Neural progenitor cell (in vitro differentiated cells): ENCODE data around the gene ANTXR1. TPM values are rescaled to one million over a fixed set of nuclear protein-coding genes. Genes with fewer than 3 reads are reported as not detected.

Experiments used
- DNase-seq: peaks from one replicate; pipeline ENCODE4 v3.0.0-alpha.2; 2016; ENCODE audit warnings: low spot score
- H2AFZ ChIP-seq: fragments of 200-600 bp; sonication (generic); replicated peaks from 2 replicates; pipeline ENCODE4 v1.6.1; 2016; ENCODE audit warnings: antibody characterized with exemption
- H3F3A ChIP-seq: fragments of 200-600 bp; sonication (generic); 2 replicates; pipeline ENCODE4 v1.6.1; 2016; ENCODE audit warnings: antibody characterized with exemption, low read depth
- H3K27ac ChIP-seq: fragments of 200-600 bp; sonication (generic); 2 replicates; pipeline ENCODE4 v1.5.1; 2016; ENCODE audit warnings: mild to moderate bottlenecking
- H3K27me3 ChIP-seq: fragments of 200-600 bp; sonication (generic); 2 replicates; pipeline ENCODE4 v1.6.1; 2016; ENCODE audit warnings: mild to moderate bottlenecking, moderate library complexity
- H3K36me3 ChIP-seq: fragments of 200-600 bp; sonication (generic); 2 replicates; pipeline ENCODE4 v1.5.1; 2016
- H3K4me1 ChIP-seq: fragments of 200-600 bp; sonication (generic); 2 replicates; pipeline ENCODE4 v1.6.1; 2016; ENCODE audit warnings: mixed run types
- H3K4me2 ChIP-seq: fragments of 200-600 bp; sonication (generic); 2 replicates; pipeline ENCODE4 v1.6.1; 2016
- H3K4me3 ChIP-seq: fragments of 200-600 bp; sonication (generic); 2 replicates; pipeline ENCODE4 v1.5.1; 2016
- H3K79me2 ChIP-seq: fragments of 200-600 bp; sonication (generic); 2 replicates; pipeline ENCODE4 v1.6.1; 2016; ENCODE audit warnings: low read depth
- H3K9ac ChIP-seq: fragments of 200-600 bp; sonication (generic); 2 replicates; pipeline ENCODE4 v1.6.1; 2016
- H3K9me3 ChIP-seq: fragments of 200-600 bp; sonication (generic); 2 replicates; pipeline ENCODE4 v1.5.1; 2016; ENCODE audit warnings: low read depth
- H4K20me1 ChIP-seq: fragments of 200-600 bp; sonication (generic); 2 replicates; pipeline ENCODE4 v1.6.1; 2016; ENCODE audit warnings: low read depth
- H3K27ac Mint-ChIP-seq: 3 replicates; pipeline ENCODE4 v1.8.0; 2021; ENCODE audit warnings: mixed read lengths
- H3K27me3 Mint-ChIP-seq: 2 replicates; pipeline ENCODE4 v1.8.0; 2022; ENCODE audit warnings: low read depth, mild to moderate bottlenecking, inconsistent platforms, moderate library complexity, mixed read lengths; ENCODE audit not compliant: insufficient read depth
- H3K36me3 Mint-ChIP-seq: 3 replicates; pipeline ENCODE4 v1.8.0; 2021; ENCODE audit warnings: mixed read lengths
- H3K4me1 Mint-ChIP-seq: 3 replicates; pipeline ENCODE4 v1.8.0; 2021; ENCODE audit warnings: mixed read lengths
- H3K4me3 Mint-ChIP-seq: 3 replicates; pipeline ENCODE4 v1.8.0; 2021; ENCODE audit warnings: mild to moderate bottlenecking, moderate library complexity, mixed read lengths
- H3K9me3 Mint-ChIP-seq: 3 replicates; pipeline ENCODE4 v1.8.0; 2020; ENCODE audit warnings: mixed read lengths
- CTCF ChIP-seq: fragments of 200-600 bp; sonication (generic); IDR thresholded peaks from 2 replicates; pipeline ENCODE4 v1.5.1; 2017; ENCODE audit warnings: antibody characterized with exemption, mild to moderate bottlenecking
- EZH2 ChIP-seq: fragments of 200-600 bp; sonication (generic); IDR thresholded peaks from 2 replicates; pipeline ENCODE4 v1.6.1; 2017; ENCODE audit warnings: antibody characterized with exemption, mild to moderate bottlenecking, moderate library complexity
- EZH2phosphoT487 ChIP-seq: fragments of 200-600 bp; sonication (generic); IDR thresholded peaks from 2 replicates; pipeline ENCODE4 v1.6.1; 2017; ENCODE audit warnings: antibody characterized with exemption
- total RNA-seq: library from RNA; depleted of rRNA; stranded (reverse); fragments of >200 nt; gene quantifications from 2 replicates; pipeline ENCODE4 v1.2.3, GENCODE V29; 2015; ENCODE audit warnings: low replicate concordance

The ANTXR1 gene
- total RNA-seq, 1 donor from 2014 or later: 6.7 TPM

GRCh38 chr2:69180227-69180626 lies 167.2 kb downstream of the ANTXR1 start:
- Mint-ChIP-seq H3K27me3 (peaks cover 2% of the 10 kb centered on the region), H3K4me3 (no peak overlapping the region)
- H3K4me2 ChIP-seq: no peak overlapping the region

GRCh38 chr2:69180974-69181373 lies 168.0 kb downstream of the ANTXR1 start:
- no peak overlapping the region for H3K4me2 ChIP-seq
- H3K36me3 Mint-ChIP-seq: peaks cover 30% of the 10 kb centered on the region

More at GRCh38 chr2:69180227-69180626, 167.2 kb downstream of the ANTXR1 start:
- peaks cover 13% of the 10 kb centered on the region for H3K4me1 ChIP-seq
- H3K27ac ChIP-seq: no peak overlapping the region
- no peaks in the 10 kb centered on the region for H4K20me1 ChIP-seq
- no peak overlapping the region for H3K4me3 ChIP-seq
- no peak overlapping the region for H2AFZ ChIP-seq
- H3K79me2 ChIP-seq: no peaks in the 10 kb centered on the region
- Mint-ChIP-seq H3K9me3 (no peaks in the 10 kb centered on the region), H3K4me1 (peaks cover 24% of the 10 kb centered on the region), H3K27ac (no peak overlapping the region), H3K36me3 (peaks cover 28% of the 10 kb centered on the region)
- no peaks in the 10 kb centered on the region for H3K27me3 ChIP-seq
- no peak for DNase-seq
- no peaks in the 10 kb centered on the region for H3K9me3 ChIP-seq
- no peak overlapping the region for H3K9ac ChIP-seq
- H3F3A ChIP-seq: peaks cover 17% of the 10 kb centered on the region
- no peak for TF ChIP-seq EZH2
- no peak for TF ChIP-seq CTCF
- no peak for TF ChIP-seq EZH2phosphoT487
- no peaks in the 10 kb centered on the region for H3K36me3 ChIP-seq

GRCh38 chr2:69181806-69182427 lies 168.9 kb downstream of the ANTXR1 start:
- Histone ChIP-seq H3K27me3 (no peaks in the 10 kb centered on the region), H3K9ac (no peak overlapping the region), H2AFZ (no peak overlapping the region), H4K20me1 (no peaks in the 10 kb centered on the region), H3K9me3 (no peaks in the 10 kb centered on the region), H3K79me2 (no peaks in the 10 kb centered on the region), H3F3A (peaks cover 17% of the 10 kb centered on the region), H3K4me1 (peaks cover 12% of the 10 kb centered on the region), H3K27ac (no peak overlapping the region), H3K4me3 (no peak overlapping the region), H3K4me2 (no peak overlapping the region), H3K36me3 (no peaks in the 10 kb centered on the region)
- Mint-ChIP-seq H3K4me3 (no peak overlapping the region), H3K9me3 (no peaks in the 10 kb centered on the region), H3K27ac (no peak overlapping the region), H3K36me3 (peaks cover 34% of the 10 kb centered on the region), H3K27me3 (peaks cover 2% of the 10 kb centered on the region), H3K4me1 (peaks cover 12% of the 10 kb centered on the region)
- TF ChIP-seq EZH2: no peak
- no peak for TF ChIP-seq EZH2phosphoT487
- TF ChIP-seq CTCF: no peak
- DNase-seq: no peak

More at GRCh38 chr2:69180974-69181373, 168.0 kb downstream of the ANTXR1 start:
- Mint-ChIP-seq H3K4me3 (no peak overlapping the region), H3K4me1 (peaks cover 22% of the 10 kb centered on the region), H3K27me3 (peaks cover 2% of the 10 kb centered on the region), H3K9me3 (no peaks in the 10 kb centered on the region), H3K27ac (no peak overlapping the region)
- Histone ChIP-seq H4K20me1 (no peaks in the 10 kb centered on the region), H3K4me1 (peaks cover 13% of the 10 kb centered on the region), H3K27me3 (no peaks in the 10 kb centered on the region), H3K4me3 (no peak overlapping the region), H3F3A (peaks cover 17% of the 10 kb centered on the region), H3K36me3 (no peaks in the 10 kb centered on the region), H2AFZ (no peak overlapping the region), H3K27ac (no peak overlapping the region), H3K79me2 (no peaks in the 10 kb centered on the region), H3K9ac (no peak overlapping the region), H3K9me3 (no peaks in the 10 kb centered on the region)
- DNase-seq: no peak
- no peak for TF ChIP-seq EZH2phosphoT487
- no peak for TF ChIP-seq EZH2

- H3K36me3 Mint-ChIP-seq: peaks cover 38% of the 10 kb centered on the region
- Histone ChIP-seq H3K27me3 (no peaks in the 10 kb centered on the region), H4K20me1 (no peaks in the 10 kb centered on the region), H3K9me3 (no peaks in the 10 kb centered on the region), H3K4me3 (no peak overlapping the region), H3K79me2 (no peaks in the 10 kb centered on the region), H3K36me3 (no peaks in the 10 kb centered on the region), H3K9ac (no peak overlapping the region), H3K27ac (no peak overlapping the region), H3K4me2 (no peak overlapping the region), H2AFZ (no peak overlapping the region), H3K4me1 (no peaks in the 10 kb centered on the region), H3F3A (peaks cover 3% of the 10 kb centered on the region)
- no peaks in the 10 kb centered on the region for H3K4me1 Mint-ChIP-seq
- H3K9me3 Mint-ChIP-seq: no peaks in the 10 kb centered on the region
- TF ChIP-seq EZH2phosphoT487 (no peak), CTCF (no peak), EZH2 (no peak)
- DNase-seq: no peak
- H3K27me3 Mint-ChIP-seq: peaks cover 2% of the 10 kb centered on the region
- no peak overlapping the region for H3K4me3 Mint-ChIP-seq
- no peak overlapping the region for H3K27ac Mint-ChIP-seq
These were observed 170.7 kb downstream of the ANTXR1 start for GRCh38 chr2:69183659-69184058.
